Cardiac muscle cell (in vitro differentiated cells and primary cell): ENCODE measurements around the gene AUTS2. TPM values are rescaled to one million over a fixed set of nuclear protein-coding genes. Genes with fewer than 3 reads are reported as not detected.

Experiments
- DNase-seq, 2 donors: peaks; one replicate each; pipeline versions ENCODE4 v3.0.0 to v3.0.0-alpha.2; 2010 to 2017; ENCODE audit warnings: low read depth in 1 of 2, low spot score in 1 of 2
- H3K27ac ChIP-seq: fragments of 200-600 bp; sonication (generic); 2 replicates; pipeline ENCODE4 v1.5.1; 2016
- H3K27me3 ChIP-seq: fragments of 200-600 bp; sonication (generic); 2 replicates; pipeline ENCODE4 v1.6.0; 2016; ENCODE audit warnings: control low read depth
- H3K36me3 ChIP-seq: fragments of 200-600 bp; sonication (generic); 2 replicates; pipeline ENCODE4 v1.5.1; 2016; ENCODE audit warnings: control low read depth
- H3K4me1 ChIP-seq: fragments of 200-600 bp; sonication (generic); 2 replicates; pipeline ENCODE4 v1.8.1; 2017; ENCODE audit warnings: low read depth, mild to moderate bottlenecking, mixed run types
- H3K4me3 ChIP-seq: fragments of 200-600 bp; sonication (generic); 2 replicates; pipeline ENCODE4 v1.5.1; 2016; ENCODE audit warnings: mild to moderate bottlenecking
- H3K9me3 ChIP-seq: fragments of 200-600 bp; sonication (generic); 2 replicates; pipeline ENCODE4 v1.5.1; 2017; ENCODE audit warnings: low read depth, mild to moderate bottlenecking, control low read depth
- CTCF ChIP-seq: IDR thresholded peaks from 2 replicates; pipeline ENCODE4 v1.5.1; 2012; ENCODE audit warnings: low read depth, mild to moderate bottlenecking, low read length
- polyA plus RNA-seq: library from polyadenylated mRNA; unstranded; fragments of >200 nt; fragmentation: Nextera tagmentation; extraction: Ambion mirVana; gene quantifications from 2 replicates; pipeline ENCODE4 v1.2.1, GENCODE V29; 2016
- total RNA-seq: library from RNA; depleted of rRNA; stranded (reverse); fragments of >200 nt; gene quantifications from 2 replicates; pipeline ENCODE4 v1.2.3, GENCODE V29; 2016

Gene AUTS2
- total and polyA plus RNA-seq, 2 experiments from 2014 or later: 41.0 to 45.5 TPM

GRCh38 chr7:70459546-70459945, 861.3 kb downstream of the AUTS2 start:
- no peak overlapping the region for H3K27ac ChIP-seq
- no peaks in the 10 kb centered on the region for H3K9me3 ChIP-seq
- DNase-seq: no peak
- TF ChIP-seq CTCF: no peak
- H3K4me3 ChIP-seq: no peak overlapping the region
- no peaks in the 10 kb centered on the region for H3K36me3 ChIP-seq
- H3K27me3 ChIP-seq: no peaks in the 10 kb centered on the region
- H3K4me1 ChIP-seq: peaks cover 20% of the 10 kb centered on the region

DNA sequence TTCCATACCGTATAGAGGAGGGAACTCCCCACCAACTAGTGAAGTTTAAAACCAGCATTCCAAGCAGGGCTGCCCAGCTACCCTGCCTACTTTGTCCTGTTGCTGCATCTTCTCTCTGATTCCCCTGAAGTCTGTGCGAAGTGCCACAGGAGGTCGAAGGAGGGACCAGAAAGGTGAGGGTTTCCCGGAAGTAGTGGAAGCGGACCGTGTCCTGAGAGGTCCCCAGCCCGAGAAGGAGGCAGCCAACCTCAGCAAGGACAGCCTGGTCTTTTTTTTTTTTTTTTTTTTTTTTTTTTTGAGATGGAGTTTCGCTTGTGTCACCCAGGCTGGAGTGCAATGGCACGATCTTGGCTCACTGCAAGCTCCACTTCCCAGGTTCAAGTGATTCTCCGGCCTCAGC, 861.8 kb downstream of the AUTS2 start:
- Histone ChIP-seq H3K9me3 (no peaks in the 10 kb centered on the region), H3K27ac (no peak overlapping the region), H3K27me3 (no peaks in the 10 kb centered on the region), H3K4me3 (no peak overlapping the region), H3K36me3 (no peaks in the 10 kb centered on the region), H3K4me1 (peaks cover 24% of the 10 kb centered on the region)
- no peak for TF ChIP-seq CTCF
- no peak for DNase-seq

- no peak overlapping the region for H3K4me3 ChIP-seq
- no peaks in the 10 kb centered on the region for H3K36me3 ChIP-seq
- no peaks in the 10 kb centered on the region for H3K9me3 ChIP-seq
- DNase-seq: no peak
- peaks cover 24% of the 10 kb centered on the region for H3K4me1 ChIP-seq
- no peak for TF ChIP-seq CTCF
- no peaks in the 10 kb centered on the region for H3K27me3 ChIP-seq
- no peak overlapping the region for H3K27ac ChIP-seq
Observed at GRCh38 chr7:70460562-70460961, 862.3 kb downstream of the AUTS2 start.

GRCh38 chr7:70463352-70463938, 865.2 kb downstream of the AUTS2 start:
- H3K36me3 ChIP-seq: no peaks in the 10 kb centered on the region
- H3K27ac ChIP-seq: no peak overlapping the region
- H3K27me3 ChIP-seq: no peaks in the 10 kb centered on the region
- no peak for DNase-seq
- H3K4me3 ChIP-seq: no peak overlapping the region
- TF ChIP-seq CTCF: no peak
- no peaks in the 10 kb centered on the region for H3K9me3 ChIP-seq
- peaks cover 14% of the 10 kb centered on the region for H3K4me1 ChIP-seq

DNA sequence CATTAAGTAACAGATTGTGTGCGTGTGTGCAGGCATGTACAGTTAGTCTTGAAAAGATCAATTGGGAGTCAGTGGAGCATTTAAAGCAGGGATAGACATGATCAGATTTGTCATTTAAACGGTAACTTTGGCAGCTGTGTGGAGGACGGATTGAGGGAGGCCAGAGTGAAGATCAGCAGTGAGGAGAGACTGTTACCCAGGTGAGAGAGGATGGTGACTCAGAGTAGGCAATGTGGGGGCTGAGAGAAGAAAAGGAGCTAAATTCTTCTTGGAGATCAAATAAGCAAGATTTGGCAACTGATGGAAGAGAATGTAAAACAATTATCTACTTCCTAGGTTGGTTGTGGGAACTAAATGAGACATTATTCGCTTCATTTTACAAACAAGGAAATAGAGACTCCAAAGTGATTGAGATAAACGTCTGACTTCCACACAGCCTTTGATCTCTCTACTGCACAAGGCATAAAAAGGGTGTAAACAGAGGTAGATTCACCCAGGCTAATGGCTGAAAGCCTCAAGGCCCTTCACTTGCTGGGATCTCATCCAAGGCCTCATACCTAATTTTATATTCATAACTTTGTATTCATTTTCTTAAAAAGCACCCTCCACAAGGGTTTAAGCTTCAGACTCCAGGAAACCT, 868.6 kb downstream of the AUTS2 start:
- H3K4me1 ChIP-seq: peaks cover 17% of the 10 kb centered on the region
- no peaks in the 10 kb centered on the region for H3K36me3 ChIP-seq
- no peak overlapping the region for H3K4me3 ChIP-seq
- H3K9me3 ChIP-seq: no peaks in the 10 kb centered on the region
- DNase-seq: no peak
- no peak overlapping the region for H3K27ac ChIP-seq
- no peaks in the 10 kb centered on the region for H3K27me3 ChIP-seq
- TF ChIP-seq CTCF: no peak
